Activated effector memory CD4-positive, alpha-beta T cell treated with Interleukin-2 at 50 U/mL for 16 hours (primary cell): ENCODE data around the gene MTFR2.

Experiments
- DNase-seq: peaks from one replicate; pipeline ENCODE4 v3.0.0-alpha.2; 2020

MTFR2 gene

DNA sequence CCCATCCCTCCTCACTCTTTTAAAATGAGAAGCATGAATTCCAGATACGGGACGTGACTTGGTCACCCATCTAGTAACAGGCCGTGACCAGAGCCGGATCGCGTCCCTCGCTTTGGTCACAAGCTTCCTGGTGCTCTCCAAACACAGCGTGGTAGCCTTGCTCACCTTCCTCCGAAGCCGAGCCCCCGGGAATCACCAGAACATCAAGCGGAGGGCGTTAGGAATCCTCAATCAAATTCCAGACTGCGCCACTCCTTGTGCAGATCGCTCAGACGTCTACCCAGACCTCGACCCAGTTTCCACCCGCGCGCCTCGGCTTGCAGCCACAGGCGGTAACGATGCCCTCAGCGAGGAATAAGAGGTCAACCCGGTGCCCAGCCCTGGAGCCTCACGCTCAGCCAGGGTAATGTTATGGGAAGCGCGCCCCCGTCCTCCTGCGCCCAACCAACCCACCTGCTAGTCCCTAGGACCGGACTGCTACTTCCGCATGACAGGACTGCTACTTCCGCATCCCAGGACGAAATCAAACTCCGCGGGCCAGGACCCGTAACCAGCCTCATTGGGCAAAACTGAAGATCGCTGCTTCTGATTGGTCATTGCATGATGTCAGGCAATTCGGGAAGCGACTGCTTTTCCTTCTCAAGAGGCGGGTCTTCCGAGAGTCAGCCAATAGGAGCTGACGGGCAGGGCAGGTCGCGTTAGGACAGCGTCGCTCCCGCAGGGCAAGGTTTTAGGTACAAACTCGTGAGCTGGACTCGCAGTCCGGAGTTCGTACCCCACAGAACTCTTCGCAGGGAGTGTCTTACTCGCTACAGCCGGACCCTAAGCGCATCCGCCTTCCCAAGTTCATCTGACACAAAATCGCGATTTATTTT lies at the start of gene MTFR2:
TSS of gene MTFR2 (minus strand) at position 501 of the 875 bp plus-strand sequence. CDS start 1,212 bp downstream, outside the sequence.
- DNase-seq = peak; percentile 88

DNA sequence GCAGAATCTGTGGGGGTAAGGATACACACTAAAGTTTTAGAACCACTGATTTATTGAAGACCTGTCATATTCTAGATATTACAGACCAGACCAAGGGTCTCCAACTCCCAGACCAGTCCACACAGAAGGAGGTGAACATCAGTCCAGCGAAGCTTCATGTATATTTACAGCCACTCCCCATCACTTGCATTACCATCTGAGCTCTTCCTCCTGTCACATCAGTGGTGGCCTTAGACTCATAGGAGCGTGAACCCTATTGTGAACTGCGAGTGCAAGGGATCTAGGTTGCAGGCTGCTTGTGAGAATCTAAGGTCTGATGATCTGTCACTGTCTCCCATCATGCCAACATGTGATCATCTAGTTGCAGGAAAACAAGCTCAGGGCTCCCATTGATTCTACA lies 44.5 kb upstream of the MTFR2 start:
- no peak for DNase-seq

DNA sequence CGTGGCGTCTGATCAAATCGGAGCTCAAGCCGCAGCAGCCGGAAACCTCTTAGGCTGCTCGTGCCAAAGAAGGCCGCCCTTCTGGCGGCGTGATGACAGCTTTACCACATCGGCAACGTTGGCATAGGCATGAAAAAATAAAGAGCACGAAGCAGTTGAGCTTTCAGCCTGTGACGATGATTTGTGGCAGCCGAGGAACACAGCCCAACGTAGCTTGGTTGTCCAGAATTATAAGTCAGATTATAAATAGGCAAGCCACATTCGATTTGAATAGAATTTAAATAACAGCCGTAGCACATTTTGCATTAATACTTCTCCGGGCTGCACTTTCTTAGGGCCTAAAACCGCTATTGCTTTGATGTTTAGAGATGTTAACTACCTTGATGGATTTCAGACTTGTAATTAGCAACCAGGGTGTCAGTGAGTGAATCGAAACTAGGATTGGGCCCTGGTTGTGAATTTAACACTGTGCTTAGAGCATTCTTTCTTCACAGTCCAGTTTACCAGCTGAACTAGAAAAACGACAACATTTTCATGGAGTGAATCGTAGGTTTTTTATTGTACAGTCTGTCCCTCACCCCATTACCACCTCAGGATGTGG lies 40.4 kb upstream of the MTFR2 start:
- DNase-seq = peak; percentile 77

DNA sequence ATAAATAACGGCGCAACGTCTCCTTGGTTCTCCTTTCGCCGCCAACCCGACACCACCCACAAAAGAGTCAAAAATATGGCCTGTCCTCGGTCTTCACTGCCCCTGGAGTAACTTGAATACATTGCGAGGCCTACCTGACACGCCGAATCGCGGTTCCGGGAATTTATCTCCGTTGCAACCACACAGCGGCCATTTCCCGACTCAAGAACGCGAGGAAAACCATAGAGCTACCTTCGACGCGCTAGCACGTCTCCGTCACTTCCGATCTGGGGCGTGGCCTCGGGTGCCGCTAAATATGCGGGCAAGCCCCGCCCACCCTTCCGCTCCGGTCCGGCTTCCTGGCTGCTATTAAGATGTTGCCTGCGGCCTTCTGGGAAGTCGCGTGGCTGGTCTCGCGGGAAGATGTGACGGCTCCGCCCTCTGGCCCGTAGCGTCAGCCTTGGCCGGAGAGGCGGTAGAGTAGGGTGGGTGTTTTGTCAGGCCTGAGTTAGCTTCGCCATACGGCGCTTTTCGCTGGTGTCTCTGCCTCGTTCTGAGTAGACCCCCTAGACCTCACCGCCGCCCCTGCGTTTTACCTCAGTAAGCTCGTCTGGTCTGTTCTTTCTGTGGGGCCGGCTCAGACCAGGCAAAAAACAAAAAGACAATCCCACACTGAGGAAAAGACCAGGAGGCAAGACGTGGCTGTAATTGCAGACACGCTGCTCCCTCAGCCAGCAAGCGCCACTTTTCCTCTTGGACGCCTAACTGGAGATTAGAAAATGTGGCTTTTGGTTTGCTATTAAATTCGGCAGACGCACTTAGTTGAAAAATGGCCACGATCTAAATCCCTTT lies 39.7 kb upstream of the MTFR2 start, which contains the start of gene BCLAF1:
TSS of gene BCLAF1 (minus strand) at position 268 of the 831 bp plus-strand sequence. CDS start 9,980 bp downstream, outside the sequence.
- DNase-seq = peak; percentile 99

DNA sequence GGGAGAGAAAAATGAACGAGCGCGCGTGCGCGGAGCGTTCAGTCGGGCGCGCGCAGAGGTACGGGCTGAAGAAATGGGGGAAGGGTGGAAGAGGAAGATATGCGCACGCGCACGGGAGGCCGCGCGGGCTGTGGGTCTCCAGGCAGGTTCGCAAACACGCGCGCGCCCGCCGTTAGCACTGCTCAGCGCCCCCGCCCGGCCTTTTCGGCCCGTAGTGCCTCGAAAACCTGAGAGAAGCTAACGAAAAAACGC lies 39.1 kb upstream of the MTFR2 start:
- peak; percentile 90 for DNase-seq

DNA sequence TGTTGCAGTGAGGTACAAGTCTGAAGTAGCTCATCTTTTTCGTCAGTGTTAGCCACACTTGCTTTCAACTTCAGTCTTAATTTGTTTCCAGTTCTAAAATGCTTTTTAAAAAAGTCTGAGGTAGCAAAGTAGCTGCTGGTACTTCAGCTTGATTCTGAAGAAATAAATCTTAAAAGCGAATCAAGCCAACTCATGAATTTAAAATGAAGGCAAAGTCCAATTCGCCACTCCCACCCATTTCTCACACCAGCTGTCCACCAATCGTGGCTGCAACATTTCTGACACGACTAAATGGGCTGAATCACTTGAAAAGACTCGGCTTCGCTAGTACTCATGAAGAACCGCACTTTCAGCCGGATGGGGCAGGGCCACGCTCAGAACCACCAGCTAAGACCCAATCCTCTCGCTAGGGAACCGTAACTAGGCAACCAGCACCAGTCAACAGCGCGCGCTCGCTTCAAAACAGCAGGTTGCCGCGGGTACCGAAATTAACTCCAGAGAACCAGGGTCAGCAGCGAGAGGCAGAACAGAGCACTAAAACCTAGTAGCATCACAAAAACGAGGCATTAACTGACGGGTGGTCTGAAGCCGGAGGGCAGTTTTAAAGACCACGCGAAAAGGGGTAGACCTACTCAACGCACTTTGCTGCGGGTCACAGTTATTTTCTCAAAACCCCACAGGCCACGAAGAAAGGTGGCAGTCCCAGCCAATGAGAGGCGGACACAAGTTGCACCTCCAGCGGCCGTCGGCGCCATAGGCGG lies 38.6 kb upstream of the MTFR2 start:
- DNase-seq = peak; percentile 83

DNA sequence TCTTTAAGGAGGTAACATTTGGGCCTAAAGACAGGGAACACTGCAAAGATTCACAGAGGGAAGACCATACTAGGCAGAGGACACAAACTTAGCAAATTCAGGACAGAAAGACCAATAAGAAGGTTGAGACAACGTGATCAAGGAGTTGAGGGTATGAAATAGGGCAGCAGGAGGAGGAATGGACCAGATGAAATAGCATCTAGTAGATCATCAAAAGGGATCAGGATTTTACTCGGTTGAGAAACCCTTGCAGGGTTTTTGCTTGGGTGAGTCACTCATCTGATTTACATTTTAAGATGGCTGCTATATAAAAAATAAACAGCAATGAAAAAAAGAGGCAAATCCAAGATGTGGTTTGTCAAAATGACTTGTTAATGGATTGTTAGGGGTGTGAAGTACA lies 34.8 kb upstream of the MTFR2 start:
- DNase-seq = no peak

DNA sequence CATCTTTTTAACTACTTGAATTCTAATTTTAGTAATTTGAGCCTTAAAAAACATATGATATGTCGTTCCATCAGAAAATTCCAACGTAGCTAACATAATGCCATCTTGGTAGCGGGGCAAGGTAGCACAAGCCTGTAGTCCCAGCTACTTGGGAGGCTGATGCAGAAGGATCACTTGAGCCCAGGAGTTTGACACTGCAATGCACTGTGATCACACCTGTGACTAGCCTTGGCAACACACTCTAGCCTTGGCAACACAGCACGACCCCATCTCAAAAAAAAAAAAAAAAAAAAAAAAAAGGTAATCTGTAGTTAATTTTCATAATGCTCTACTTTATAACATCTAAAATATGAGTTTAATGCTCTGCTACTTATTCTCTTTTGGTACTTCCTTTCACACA lies 32.8 kb upstream of the MTFR2 start:
- DNase-seq = no peak

DNA sequence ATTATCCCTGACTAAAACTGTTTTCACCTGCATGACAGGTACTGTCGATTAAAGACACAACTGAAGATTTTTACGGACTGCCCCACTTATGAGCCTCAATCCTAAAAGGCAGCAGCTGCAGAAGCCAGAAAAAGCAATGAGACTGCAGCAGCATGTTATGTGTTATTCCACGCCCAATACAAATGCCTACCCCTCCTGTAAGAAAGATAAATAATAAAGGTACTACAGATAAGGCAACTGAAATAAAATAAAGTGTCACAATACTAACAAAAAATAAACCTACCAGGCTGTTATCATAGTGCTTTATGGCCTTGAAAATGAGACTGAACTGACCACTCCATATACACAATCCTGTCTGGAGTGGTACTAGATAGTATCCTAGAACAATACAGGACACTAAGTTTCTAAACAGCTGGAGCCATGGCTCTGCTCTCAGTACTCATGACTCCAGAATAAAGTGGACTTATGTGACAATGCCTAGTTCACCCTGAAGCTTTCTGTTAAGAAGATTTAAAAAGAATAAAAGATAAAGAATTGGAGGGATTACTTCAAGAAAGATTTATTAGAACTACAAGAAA lies 30.0 kb upstream of the MTFR2 start:
- no peak for DNase-seq

DNA sequence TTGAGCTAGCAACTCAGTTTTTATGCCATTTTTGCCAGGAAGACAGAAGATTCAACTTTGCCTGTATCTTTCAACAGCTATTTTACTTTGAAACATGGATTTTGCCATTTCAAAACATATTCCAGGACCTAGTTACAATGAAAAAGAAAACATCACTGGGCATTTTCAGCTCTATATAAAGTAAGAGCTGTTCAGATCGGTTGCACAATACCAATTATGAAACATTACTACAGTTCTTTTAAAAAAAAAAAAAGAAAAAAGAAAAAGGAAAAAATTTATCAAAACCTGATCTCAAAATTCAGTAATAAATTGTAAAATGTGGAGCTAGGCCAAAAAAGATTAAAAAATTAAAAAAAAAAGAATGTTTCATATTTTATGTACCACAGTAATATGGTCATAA lies 24.0 kb upstream of the MTFR2 start:
- DNase-seq = no peak

DNA sequence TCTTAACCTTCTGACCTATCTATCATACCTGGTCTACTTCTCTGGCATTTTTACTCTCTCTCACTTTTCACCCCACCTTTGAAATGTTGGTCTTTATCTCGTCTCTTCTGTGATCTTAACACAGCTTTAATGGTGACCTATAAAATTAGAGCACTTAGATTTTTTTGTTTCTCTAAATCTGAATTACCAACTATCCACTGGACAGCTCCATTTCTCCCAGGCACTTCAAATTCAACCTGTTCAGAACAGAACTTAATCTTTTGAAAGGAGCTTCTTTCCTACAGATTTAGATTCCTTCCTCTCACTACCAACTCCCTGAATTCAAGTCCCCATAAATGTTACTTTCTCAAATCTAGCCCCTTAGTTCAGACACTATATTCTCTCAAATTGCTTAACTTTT lies 15.0 kb upstream of the MTFR2 start:
- no peak for DNase-seq

DNA sequence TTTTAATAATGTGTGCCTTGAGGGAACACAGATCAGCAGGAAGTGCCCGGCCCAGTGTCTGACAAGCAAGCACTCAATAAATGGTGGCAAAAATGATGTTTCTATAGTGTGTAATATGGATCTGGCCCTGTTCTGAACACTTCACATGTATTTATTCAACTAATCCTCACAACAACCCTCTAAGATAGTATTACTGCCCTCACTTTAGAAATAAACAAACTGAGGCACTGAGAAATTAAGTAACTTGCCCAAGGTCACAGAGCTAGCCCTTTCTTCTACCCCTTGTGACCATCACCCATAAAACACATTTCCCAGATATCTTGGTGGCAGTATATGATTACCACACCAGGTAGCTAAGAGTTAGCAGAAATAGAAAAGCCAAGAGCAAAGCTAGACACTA lies 12.8 kb upstream of the MTFR2 start:
- DNase-seq = no peak

DNA sequence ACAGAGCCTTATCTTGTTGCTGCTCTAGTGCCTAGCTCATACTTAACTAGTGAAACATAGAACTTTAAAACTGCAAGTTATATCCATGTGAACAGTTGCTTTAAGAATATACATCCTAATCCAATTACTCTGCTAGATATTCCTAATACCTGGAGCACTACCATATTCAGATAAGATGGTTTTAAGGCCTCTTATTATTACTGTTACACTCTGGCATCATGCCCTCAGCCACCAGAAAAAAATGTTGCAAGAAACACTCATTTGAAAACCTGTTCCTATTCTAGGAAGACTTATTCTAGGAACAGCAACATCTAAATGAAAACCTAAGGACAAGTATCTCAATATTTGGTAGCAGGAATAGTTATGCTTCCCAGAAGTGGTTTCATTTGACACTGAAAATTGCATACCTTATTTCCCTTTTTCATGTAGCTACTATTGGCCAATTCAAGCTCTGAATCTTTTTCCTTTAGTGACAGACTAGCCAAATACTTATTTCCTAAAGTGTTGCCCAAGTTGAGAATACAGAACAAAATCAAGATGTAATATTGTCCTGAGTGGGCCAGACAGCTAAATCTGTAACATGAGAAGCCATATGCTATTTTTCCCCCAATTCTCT lies 4.8 kb upstream of the MTFR2 start:
- DNase-seq = no peak

DNA sequence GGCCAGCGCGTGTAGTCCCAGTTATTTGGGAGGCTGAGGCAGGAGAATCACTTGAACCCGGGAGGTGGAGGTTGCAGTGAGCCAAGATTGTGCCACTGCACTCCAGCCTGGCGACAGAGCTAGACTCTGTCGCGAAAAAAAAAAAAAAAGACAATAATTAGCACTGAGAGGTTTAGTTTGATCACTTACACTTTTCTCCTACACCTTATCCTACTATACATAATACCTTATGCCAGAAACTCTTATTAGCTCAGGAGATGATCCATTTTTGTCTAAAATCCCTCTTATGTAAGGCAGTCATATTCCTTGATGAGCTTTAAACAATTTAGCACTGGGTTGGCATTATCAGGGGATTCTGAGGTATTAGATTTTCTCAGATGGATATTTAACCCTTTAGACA lies 3.6 kb upstream of the MTFR2 start:
- DNase-seq = no peak

DNA sequence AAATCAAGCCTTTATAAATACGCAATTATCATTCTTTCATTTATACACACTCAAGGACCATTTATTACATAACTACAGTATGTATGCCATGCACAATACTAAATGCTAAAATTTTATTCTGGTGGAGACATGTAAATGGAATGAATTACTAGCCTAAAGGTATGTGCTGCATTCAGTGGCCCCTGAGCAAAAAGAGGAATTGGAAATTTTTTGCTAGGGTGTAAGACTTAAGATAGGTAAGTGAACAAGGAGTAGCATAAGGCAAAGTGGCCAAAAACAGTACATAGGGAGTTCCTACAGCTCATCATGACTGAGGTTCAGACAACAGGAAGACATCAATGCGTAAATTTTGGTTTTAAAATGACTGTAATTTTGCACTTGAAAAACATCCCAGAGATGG lies 2.3 kb upstream of the MTFR2 start:
- no peak for DNase-seq

DNA sequence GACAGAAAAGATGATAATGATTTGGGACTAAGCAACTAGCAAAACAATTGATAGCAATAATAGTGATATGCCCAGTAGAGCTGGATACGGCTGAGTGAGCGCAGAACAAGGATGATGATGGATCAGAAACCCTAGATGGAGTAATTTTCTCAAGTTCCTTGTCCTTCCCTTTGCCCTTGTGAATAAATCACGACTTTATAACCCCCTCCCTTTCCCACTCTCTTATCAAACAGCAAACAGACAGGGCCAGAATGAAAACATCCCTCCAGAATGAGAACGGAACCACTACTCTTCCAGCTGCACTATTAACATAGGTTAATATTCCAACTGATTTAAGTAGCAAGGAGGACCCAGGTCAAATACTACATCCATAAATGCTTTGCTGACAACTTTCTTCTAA lies 1.3 kb upstream of the MTFR2 start:
- no peak for DNase-seq

DNA sequence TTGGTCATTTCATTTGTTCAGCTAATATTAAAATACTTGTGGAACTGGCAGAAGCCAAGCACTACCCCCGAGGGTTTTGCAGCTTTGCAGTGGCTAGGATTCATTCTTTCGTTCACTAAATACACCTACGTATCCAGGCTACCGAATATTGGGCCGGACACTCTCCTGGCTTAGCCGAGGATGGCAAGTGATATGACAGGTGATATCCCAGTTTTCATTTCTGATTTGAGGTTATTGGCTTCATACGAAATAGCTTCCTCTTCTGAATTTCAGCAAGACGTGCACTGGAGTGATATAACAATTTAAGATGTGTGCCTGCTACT lies 536 bp upstream of the MTFR2 start:
- no peak for DNase-seq

DNA sequence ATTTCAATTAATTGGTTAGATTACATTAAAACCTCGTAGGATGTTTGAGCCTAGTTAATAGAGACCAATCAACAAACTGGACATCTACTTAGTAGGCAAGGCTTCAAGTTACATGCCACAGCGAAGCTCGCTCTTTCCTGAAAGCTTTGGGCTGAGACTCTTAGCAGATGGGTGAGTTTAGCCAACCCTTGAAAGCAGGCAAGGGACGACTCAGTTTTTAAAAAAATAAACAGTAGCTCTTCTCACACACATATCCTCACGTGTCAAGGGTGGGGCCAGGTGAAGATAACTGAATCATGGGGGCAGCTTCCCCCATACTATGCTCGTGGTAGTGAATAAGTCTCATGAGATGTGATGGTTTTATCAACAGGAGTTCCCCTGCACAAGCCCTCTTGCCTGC lies 775 bp downstream of the MTFR2 start:
- DNase-seq = no peak

DNA sequence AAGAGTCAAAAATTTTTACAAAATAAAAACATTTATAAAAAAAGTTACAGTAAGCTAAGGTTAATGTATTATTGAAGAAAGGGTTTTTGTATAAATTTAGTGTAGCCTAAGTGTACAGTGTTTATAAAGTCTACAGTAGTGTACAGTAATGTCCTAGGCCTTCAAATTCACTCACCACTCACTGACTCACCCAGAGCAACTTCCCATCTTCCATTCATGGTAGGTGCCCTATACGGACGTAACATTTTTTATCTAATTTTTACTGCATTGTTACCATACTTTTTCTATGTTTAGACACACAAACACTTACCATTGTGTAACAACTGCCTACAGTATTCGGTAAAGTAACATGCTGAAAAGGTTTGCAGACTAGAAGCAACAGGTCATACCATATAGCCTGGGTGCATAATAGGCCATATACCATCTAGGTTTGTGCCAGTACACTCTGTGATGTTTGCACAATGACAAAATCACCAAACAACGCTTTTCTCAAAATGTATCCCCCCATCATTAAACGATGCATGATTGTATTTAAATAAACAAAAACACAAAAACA lies 6.0 kb downstream of the MTFR2 start:
- no peak for DNase-seq

DNA sequence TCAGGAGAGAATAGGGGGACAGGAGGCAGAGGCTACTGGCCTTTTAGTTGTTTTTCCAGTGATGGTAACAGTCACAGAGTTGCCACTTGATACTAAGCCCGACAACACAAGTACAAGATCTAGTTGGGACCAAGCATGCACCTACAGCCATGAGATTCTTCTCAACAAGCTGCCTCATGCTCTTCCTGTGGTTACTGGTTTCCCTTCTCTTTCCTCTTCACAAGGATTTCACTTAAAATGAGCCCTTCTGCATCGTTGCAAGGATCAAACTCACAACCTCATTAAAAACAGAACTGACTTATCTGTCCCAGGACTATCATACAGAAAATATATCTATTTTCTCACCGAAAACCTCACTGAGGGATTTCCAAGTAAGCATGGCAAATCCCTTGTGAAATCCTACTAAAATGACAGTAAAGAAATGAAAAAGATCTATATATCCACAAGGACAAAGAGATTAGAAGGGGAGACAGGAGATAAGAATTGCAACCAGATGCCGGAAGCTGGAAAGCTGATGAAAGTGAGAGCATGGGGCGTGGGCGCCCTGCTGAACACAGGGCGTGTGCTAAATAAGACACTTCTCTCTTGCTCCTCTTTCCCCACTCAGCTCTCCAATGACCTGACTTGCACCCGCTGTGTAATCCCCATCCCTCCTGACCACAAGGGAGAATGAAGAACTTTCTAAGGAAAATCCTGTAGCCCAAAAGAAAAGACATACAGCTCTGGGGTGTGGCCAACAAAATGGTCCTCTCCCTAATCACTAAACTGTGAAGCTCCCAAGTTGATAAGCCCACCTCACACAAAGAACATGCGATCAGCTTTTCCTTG lies 13.4 kb downstream of the MTFR2 start:
- DNase-seq = no peak

DNA sequence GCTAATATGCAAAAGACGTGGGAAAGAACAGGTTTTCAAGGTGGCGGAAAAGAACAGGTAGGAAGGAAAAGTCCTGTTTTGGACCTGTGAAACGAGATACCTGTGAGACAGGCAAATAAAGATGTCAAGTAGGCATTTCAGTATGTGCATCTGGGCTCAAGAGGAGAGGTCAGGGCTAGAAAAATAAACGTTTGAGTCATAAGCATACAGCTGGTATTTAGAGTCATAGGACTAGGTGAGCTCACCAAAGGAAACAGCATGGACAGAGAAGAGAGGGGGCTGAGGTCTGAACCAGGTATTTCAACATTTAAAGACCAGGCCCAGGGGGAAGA lies 14.9 kb downstream of the MTFR2 start:
- no peak for DNase-seq
